Measurements from ENCODE around the gene SNCB. TPM values are rescaled to one million over a fixed set of nuclear protein-coding genes. Genes with fewer than 3 reads are reported as not detected.

Gene SNCB
- total RNA-seq, 1 donor from 2014 or later, result not detected

GRCh38 chr5:176577312-176578176 is 52.8 kb downstream of the SNCB start:
- no peak for DNase-seq (ENCODE audit: low spot score)

DNA sequence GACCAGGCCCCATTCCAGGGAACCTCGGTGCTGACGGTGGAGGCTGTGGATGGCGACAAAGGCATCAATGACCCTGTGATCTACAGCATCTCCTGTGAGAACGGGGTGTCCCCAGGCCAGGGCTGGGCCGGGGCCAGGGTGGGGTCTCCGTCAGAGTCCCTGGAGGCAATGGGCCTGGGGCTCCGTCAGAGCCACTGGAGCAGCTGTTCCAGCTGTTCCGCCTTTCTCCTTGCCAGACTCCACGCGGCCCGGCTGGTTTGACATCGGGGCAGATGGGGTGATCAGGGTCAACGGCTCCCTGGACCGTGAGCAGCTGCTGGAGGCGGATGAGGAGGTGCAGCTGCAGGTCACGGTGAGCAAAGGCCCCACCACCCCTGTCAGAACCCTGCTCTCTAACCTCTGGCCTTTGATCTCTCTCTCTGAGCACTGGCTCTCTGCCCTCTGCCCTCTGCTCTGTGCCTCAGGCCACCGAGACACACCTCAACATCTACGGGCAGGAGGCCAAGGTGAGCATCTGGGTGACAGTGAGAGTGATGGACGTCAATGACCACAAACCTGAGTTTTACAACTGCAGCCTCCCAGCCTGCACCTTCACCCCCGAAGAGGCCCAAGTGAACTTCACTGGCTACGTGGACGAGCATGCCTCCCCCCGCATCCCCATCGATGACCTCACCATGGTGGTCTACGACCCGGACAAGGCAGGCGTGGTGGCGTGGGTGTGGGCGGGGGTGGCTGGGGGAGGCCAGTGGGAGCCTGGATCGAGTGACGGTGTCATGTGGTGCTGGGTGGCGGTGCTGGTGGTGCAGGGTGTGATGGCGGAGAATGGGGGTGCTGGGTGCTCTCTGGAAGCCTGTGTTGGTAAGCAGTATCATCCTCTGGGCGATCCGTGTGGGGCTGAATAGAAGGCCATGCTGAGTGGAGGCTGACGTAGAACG is 54.6 kb downstream of the SNCB start:
- DNase-seq (ENCODE audit: low spot score), result no peak

GRCh38 chr5:176575066-176575465 is 55.3 kb downstream of the SNCB start:
- no peak for DNase-seq (ENCODE audit: low spot score)

DNA sequence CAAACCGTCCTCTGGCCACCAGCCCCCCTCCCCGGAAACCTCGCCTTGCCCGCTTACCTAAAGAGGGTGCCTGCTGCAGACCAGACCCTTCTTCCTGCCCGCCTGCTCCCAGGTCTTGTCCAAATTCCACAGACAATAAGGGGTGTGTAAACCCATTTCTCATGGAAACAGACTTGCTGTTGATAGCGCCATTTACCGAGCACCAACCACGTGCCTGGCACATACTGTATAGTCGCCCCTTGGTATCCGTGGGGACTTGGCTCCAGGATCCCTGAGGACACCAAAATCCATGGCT is 56.1 kb downstream of the SNCB start:
- no peak for DNase-seq (ENCODE audit: low spot score)

- DNase-seq (ENCODE audit: low spot score), result no peak
Measured at GRCh38 chr5:176573564-176574296, 56.6 kb downstream of the SNCB start.

Small RNA genes lying within 50 kb of the gene (microRNA-seq; reads per million reads assigned to microRNA genes)
- gene MIR4281 (ENCODE audit: borderline number of aligned reads), result not detected

Other genes with a start within 250 kb of the SNCB start
- 38.9 TPM for gene NOP16, start 241.9 kb downstream of the SNCB start, total RNA-seq
- gene HIGD2A, start 241.8 kb downstream of the SNCB start, total RNA-seq, result 107 TPM
- 84.7 TPM for gene CLTB, start 214.0 kb downstream of the SNCB start, total RNA-seq
- 34.2 TPM for gene FAF2, start 182.1 kb downstream of the SNCB start, total RNA-seq
- 23.5 TPM for gene RNF44, start 93.1 kb downstream of the SNCB start, total RNA-seq
- gene CDHR2, start 81.2 kb downstream of the SNCB start, total RNA-seq, result 0.45 TPM
- gene GPRIN1, start 20.4 kb downstream of the SNCB start, total RNA-seq, result 1.3 TPM
- not detected for gene EIF4E1B, start 141 bp upstream of the SNCB start, total RNA-seq
- 29.7 TPM for gene TSPAN17, start 16.9 kb upstream of the SNCB start, total RNA-seq
- gene UNC5A, start 180.0 kb upstream of the SNCB start, total RNA-seq, result 0.29 TPM